A549 treated with CORT108297 at 1 μM for 4 hours (cell line): Measurements from ENCODE around the gene CDS1. TPM values are rescaled to one million over a fixed set of nuclear protein-coding genes. Genes with fewer than 3 reads are reported as not detected.

Source experiments
- total RNA-seq: library from RNA; stranded (reverse); fragments of 200-300 nt; extraction: Qiagen RNA extraction; gene quantifications from 5 replicates; pipeline ENCODE4 v1.2.3, GENCODE V29; 2022

Gene CDS1
- total RNA-seq = 0.76 to 1.1 TPM (median 0.78 TPM) in 5 replicates

DNA sequence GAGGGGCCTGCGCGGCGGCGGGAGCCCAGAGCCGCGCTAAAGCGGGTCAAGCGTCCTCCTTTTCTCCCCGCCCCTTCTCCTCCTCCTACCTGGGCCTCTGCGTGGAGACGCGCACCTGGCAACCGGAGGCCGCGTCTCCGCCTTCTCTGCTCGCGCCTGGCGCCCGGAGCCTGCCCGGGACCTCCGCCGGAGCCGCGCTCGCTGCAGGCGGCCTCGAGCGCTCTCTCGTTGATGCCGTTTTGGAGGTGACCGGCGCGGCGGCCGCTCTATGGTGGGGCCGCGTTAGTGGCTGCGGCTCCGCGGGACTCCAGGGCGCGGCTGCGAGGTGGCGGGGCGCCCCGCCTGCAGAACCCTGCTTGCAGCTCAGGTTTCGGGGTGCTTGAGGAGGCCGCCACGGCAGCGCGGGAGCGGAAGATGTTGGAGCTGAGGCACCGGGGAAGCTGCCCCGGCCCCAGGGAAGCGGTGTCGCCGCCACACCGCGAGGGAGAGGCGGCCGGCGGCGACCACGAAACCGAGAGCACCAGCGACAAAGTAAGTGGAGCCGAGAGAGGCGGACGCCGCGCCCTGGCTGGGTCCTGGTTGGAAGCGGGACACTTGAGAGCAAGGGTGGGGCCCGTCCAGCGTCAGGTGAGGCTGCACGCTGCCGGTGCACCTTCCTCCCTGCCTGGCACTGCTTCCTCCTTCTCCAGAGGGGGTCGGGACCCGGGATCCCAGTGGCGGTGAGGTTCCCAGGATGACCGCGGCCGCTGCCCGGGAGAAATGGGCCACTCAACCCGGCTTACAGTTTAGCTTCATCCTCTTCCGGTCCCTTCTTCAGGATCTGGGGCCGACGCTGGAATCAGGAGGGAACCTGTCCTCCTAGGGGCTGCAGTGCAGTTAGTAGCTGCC, at the start of gene CDS1:
Gene CDS1, plus strand, starts transcription at position 140 of the 888 bp plus-strand sequence. Its CDS starts 275 bp downstream, at position 415.

Other genes with a start within 250 kb of the CDS1 start
- gene NKX6-1, start 83.8 kb upstream of the CDS1 start, total RNA-seq = 0.37 to 0.58 TPM (median 0.48 TPM) in 5 replicates